Endometrial microvascular endothelial cells (primary cell): ENCODE measurements around the gene MTUS2. TPM values are rescaled to one million over a fixed set of nuclear protein-coding genes. Genes with fewer than 3 reads are reported as not detected.

Experiments
- in situ Hi-C: cut with HindIII; loops from 2 replicates; pipeline ENCODE4 v1.10.0; 2017; ENCODE audit warnings: low sequenced_read_pairs, low pct_unique_long_range_greater_than_20kb; ENCODE audit errors: inconsistent ontology term
- total RNA-seq: library from RNA; depleted of rRNA; stranded (reverse); fragments of >200 nt; gene quantifications from one replicate; pipeline ENCODE4 v1.2.3, GENCODE V29; 2015; ENCODE audit errors: inconsistent ontology term

The MTUS2 gene
- total RNA-seq, 1 donor from 2014 or later = not detected

- in situ Hi-C loops = no loop called here
Observed at GRCh38 chr13:29474991-29475390, 654.9 kb downstream of the MTUS2 start.

- in situ Hi-C loops = no loop called here
Observed at GRCh38 chr13:29476046-29476445, 655.9 kb downstream of the MTUS2 start.

GRCh38 chr13:29479716-29480492 lies 659.8 kb downstream of the MTUS2 start:
- in situ Hi-C loops = no loop called here

DNA sequence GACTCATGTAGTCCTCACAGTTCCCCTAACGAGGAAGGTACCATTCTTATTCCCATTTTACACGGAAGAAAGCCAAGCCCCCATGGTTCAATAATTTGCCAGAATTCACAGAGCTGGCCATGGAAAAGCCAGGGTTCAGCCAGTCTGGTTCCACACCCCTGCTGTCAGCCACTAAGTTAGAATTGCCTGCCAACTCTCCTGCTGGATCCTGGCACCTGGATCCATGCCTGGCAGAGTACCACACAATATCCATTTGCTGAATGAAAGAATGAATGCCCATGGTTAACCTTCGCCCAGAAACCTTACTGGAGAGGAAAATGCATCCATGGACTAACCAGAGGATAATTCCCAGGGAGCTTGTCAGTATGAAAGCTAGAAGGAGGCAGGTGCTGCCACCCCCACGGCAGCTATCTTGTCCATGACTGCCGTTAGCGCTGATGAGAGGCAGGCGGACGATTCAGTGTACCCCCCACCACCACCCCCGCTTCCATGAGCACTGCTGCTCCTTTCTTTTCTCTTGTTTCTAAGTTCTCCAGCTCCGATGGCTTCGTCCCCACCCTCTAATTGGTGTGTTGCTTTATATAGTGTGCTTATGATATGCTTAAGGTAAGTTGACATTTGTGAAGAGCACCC lies 660.9 kb downstream of the MTUS2 start:
- in situ Hi-C loops = no loop called here

GRCh38 chr13:29481603-29482002 lies 661.5 kb downstream of the MTUS2 start:
- in situ Hi-C loops = no loop called here

DNA sequence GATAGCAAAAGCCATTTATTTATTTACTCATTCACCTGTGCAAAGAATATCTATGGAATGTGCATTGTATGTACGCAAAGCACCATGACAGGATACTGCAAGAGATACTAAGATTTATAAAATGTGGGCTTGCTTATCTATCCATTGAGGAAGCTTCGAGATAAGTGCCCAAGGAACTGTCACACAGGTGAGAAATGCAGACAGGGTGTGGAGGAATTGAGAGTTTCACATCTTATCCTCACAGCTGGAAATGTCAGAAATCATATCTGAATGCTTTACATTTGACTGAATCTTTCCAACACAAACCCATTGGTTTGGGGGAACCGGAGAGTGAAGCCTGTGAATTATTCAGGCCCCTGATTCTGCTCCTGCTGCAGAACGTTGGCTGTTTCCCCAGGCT lies 662.4 kb downstream of the MTUS2 start:
- in situ Hi-C loops = no loop called here

GRCh38 chr13:29483211-29483610 lies 663.1 kb downstream of the MTUS2 start:
- in situ Hi-C loops = no loop called here

DNA sequence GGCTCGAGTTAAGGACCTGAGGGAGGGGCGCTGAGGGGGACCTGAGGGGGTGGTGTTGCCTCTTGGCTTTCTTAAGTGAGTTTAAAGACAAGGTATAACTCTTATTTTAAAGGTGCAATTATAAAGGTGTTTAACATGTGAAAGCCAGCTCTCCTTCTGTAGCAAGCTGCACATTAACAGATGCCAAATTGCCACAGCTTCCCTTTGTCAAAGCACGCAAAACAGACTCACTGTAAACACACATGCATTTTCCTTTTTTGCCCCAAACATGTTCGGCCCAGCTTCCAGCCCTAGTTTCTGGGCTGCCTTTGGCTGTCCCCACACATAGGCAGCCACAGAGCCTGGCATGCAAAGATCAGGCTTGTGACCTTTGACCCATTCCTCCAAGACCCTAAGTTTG lies 663.5 kb downstream of the MTUS2 start:
- in situ Hi-C loops = no loop called here

GRCh38 chr13:29484236-29484635 lies 664.1 kb downstream of the MTUS2 start:
- in situ Hi-C loops = no loop called here

GRCh38 chr13:29484796-29485195 lies 664.7 kb downstream of the MTUS2 start:
- in situ Hi-C loops = no loop called here

DNA sequence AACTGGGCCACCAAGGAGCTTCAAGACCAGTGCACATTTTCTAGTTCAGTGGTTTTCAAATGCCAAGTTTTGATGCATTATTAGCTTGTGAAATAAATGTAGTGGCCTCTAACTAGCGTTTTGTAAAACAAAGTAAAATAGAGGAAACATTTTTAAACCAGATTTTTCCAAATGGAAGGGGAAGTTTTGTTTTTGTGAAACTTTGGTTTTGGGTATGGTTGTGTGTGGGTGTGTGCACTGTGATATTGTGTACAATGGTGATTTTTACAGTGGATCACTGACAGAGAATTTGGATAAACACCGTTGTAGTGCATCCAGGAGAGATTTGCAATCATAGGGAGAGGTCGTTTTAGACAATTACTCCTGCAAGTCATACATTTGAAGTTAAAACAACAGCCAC lies 666.4 kb downstream of the MTUS2 start:
- in situ Hi-C loops = no loop called here

DNA sequence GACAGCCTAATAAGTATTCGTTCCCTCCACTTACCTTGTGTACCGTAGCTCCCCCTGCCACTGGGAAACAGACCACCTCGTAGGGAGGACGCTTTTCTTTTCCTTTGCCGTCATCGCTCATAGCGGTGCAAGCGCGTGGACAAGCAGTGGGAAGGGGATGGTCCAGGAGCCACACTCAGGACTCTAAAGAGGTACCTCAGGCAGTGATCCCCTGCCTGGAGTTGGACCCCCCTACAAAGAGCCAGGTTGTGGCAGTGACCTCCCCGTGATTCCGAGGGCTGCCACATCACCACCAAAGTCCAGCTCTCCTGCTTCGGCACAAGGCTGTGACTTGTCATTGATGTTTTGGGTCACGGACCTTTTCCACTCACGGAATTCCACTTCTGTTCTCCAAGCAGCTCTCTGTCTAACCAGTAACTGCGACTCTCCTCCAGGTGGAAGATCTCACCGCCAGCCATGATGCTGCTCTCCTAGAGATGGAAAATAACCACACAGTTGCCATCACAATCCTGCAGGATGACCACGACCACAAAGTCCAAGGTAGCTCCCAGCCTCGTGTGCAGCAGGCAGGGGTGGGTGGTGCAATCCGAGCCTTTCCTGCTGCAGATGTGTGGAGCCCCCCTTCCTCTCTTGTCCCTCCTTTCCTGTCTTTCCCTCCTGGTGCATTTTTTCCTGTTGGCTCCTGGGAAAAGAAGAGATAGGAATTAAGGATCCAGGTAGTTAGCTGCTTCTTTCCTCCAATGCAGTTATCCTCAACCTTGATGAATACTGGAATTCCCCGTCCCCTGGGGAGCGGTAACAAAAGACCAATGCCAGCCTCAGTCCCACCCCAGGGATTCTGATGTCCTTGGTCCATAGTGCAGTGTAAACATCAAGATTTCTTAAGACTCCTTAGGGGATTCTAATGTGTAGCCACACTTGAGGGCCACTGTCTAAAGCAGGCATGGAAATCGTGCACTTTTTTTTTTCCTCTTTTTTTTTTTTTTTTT lies 667.6 kb downstream of the MTUS2 start:
- in situ Hi-C loops = no loop called here

DNA sequence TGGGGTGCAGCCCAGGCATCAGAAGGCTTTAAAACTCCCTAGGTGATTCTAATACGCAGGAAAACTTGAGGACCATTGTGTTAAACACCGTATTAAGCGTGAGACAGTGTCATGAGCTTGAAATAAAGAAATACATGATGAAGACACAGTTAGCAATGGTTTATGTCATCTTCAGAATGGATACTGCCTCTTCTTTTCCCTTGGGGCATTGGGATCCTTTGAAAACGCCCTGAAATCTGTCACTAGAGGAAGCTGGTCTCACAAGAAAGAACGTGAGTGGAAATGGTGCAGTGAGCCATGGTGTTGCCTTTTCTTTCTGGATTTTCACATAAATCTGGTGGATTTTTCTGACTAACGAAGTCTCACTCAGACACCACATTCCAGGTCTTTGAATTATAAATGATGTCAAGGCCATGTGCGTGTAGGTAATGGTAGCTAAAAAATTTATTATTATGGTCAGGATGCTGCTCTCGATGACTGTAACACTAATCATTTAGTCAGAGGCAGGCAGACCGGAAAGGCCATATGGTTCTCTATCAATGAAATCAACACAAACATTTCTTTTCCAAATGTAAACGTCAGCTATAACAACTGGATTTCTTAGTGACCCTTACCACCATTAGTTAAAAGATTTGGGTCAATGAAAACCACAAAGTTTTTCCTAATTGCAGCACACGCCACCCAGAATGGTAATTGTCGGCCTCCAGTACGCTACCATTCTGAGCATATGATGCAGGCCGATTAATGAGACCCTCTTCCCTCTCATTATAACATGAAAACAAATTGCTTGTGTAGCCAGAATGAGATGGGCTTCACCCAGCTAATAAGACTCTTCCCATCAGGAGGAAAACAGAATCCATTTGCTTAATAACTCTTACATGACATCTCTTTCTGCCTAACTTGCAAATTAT lies 669.8 kb downstream of the MTUS2 start:
- in situ Hi-C loops = no loop called here

GRCh38 chr13:29490561-29490885 lies 670.4 kb downstream of the MTUS2 start:
- in situ Hi-C loops = no loop called here

DNA sequence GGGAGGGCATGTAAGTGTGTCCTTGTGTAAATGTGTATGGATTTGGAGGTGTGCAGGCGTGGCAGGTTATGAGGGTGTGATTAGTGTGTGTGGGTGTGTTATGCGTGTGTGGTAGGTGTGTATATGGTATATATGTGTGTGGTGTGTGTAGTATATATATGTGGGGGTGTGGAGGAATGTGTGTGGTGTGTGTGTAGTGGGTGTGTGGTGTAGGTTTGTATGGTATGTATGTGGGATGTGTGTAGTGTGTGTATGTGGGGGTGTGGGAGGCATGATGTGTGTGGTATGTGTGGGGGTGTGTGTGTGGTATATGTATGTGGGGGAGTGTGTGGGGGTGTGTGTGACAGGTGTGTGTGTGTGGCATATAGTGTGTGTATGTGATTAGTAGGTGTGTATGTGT lies 671.1 kb downstream of the MTUS2 start:
- in situ Hi-C loops = no loop called here

DNA sequence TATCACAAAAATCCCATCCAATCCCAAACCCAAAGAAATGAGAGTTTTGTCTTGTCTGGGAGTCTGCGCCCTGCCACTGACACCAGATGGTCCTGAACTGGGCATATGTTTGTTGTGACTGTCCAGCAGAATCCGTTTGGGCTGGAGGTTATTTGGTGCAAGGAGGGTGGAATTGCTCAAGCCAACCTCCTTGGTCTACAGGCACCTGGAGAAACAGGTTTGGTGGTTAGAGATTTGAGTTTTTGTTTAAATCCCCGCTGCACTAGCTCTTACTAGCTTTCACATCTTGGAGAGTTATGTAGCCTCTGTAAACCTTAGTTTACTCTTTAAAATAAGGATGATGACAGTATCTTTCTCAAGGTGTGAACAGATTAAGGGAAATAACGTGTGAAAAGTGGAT lies 673.7 kb downstream of the MTUS2 start:
- in situ Hi-C loops = no loop called here

GRCh38 chr13:29494520-29494919 lies 674.4 kb downstream of the MTUS2 start:
- in situ Hi-C loops = no loop called here

DNA sequence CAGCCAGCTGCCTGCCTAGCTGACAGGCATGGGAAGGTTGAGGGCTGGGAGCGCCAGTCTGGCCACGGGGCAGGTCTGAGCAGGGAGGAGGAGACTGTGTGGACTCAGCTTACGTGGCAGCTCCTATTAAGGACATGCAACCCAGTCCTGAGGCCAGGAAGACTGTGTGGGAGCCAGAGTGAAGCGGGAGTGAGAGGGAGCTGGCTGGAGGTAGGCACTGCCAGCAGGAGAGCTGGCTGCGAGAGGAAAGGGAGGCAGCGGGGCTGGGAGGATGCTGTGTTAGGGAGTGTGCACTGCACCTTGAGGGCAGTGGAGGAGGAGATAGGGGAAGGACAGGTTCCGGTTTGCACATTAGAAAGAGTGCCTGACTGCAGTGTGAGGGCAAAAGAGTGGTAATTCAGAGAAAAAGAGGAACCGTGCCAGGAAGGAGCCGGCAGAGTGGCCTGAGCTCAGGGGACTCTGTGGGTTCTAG lies 676.1 kb downstream of the MTUS2 start:
- in situ Hi-C loops = no loop called here
